H1 (cell line): ENCODE results near the gene DEFB108B. TPM values are rescaled to one million over a fixed set of nuclear protein-coding genes. Genes with fewer than 3 reads are reported as not detected.
"Not testable (repeated sequence)": the region's sequence is repeated elsewhere in the genome, so short reads cannot be mapped to it uniquely, and the experiment has no call there.

Experiments
- CTCF ChIA-PET: fragments of 300-600 bp; sonication (Branson Sonifier 250); formaldehyde crosslinking; loops from one replicate; lab custom pipeline; 2021; ENCODE audit not compliant: partially characterized antibody; lab: Charles Lee
- POLR2A ChIA-PET: fragments of 300-600 bp; sonication (Branson Sonifier 250); formaldehyde crosslinking; loops from one replicate; lab custom pipeline; 2021; ENCODE audit warnings: inconsistent platforms; ENCODE audit not compliant: partially characterized antibody; lab: Charles Lee
- DNase-seq, 2 experiments: peaks; one replicate each; pipeline versions ENCODE4 v3.0.0 to v3.0.0-alpha.2; 2010 to 2022; ENCODE audit warnings: low spot score in 2 of 2, low read depth in 1 of 2, mixed read lengths in 1 of 2
- FAIRE-seq: peaks from 2 replicates; lab custom pipeline; 2011; peaks lifted over from hg19 to GRCh38; lab: Jason Lieb, UNC
- H2AFZ ChIP-seq: 2 replicates; pipeline ENCODE4 v1.8.1; 2012; ENCODE audit warnings: low read length, inconsistent platforms
- H2AK5ac ChIP-seq: 2 replicates; pipeline ENCODE4 v1.6.1; 2013; ENCODE audit warnings: low read depth, low read length
- H2BK120ac ChIP-seq: replicated peaks from 2 replicates; pipeline ENCODE3; 2013; ENCODE audit warnings: low read depth, low read length, inconsistent platforms
- H2BK12ac ChIP-seq: 2 replicates; pipeline ENCODE4 v1.6.1; 2013; ENCODE audit warnings: low read depth, low read length
- H2BK15ac ChIP-seq: 2 replicates; pipeline ENCODE4 v1.6.1; 2013; ENCODE audit warnings: low read length
- H2BK20ac ChIP-seq: 2 replicates; pipeline ENCODE4 v1.6.1; 2013; ENCODE audit warnings: low read length
- H2BK5ac ChIP-seq: 2 replicates; pipeline ENCODE4 v1.6.1; 2013; ENCODE audit warnings: low read depth, low read length
- H3K14ac ChIP-seq: 2 replicates; pipeline ENCODE4 v1.6.1; 2013; ENCODE audit warnings: inconsistent platforms; ENCODE audit not compliant: insufficient read length
- H3K18ac ChIP-seq: 2 replicates; pipeline ENCODE4 v1.6.1; 2013; ENCODE audit warnings: low read length; ENCODE audit errors: extremely low read depth
- H3K23ac ChIP-seq: 2 replicates; pipeline ENCODE4 v1.6.1; 2013; ENCODE audit warnings: inconsistent platforms; ENCODE audit not compliant: insufficient read length
- H3K23me2 ChIP-seq: 2 replicates; pipeline ENCODE4 v1.6.1; 2013; ENCODE audit warnings: low read depth, low read length
- H3K27ac ChIP-seq: 2 replicates; pipeline ENCODE4 v1.6.1; 2011; ENCODE audit warnings: low read depth, low read length, inconsistent platforms
- H3K27me3 ChIP-seq, 4 experiments: replicated peaks in 1 of 4; 1 replicate in 1 of 4; 2 replicates in 3 of 4; pipeline versions ENCODE4 v1.6.1 to v1.8.1; 2011 to 2013; ENCODE audit warnings: low read length in 3 of 4, mild to moderate bottlenecking in 3 of 4, inconsistent platforms in 2 of 4, mixed read lengths in 2 of 4, moderate library complexity in 1 of 4; ENCODE audit not compliant: control insufficient read depth in 3 of 4, insufficient read depth in 3 of 4; ENCODE audit errors: extremely low read depth in 1 of 4
- H3K36me3 ChIP-seq, 4 experiments: 2 replicates each; pipeline versions ENCODE4 v1.6.1 to v1.8.1; 2011 to 2013; ENCODE audit warnings: mild to moderate bottlenecking in 4 of 4, low read length in 3 of 4, moderate library complexity in 2 of 4, control low read depth in 1 of 4, inconsistent platforms in 1 of 4; ENCODE audit not compliant: insufficient read depth in 4 of 4, control insufficient read depth in 2 of 4
- H3K4ac ChIP-seq: replicated peaks from 2 replicates; pipeline ENCODE3; 2013; ENCODE audit warnings: low read length, low read depth, mixed read lengths, inconsistent platforms; ENCODE audit not compliant: insufficient read length
- H3K4me1 ChIP-seq, 4 experiments: replicated peaks in 1 of 4; 1 replicate in 1 of 4; 2 replicates in 3 of 4; pipeline versions ENCODE4 v1.6.1 to v1.8.1; 2011 to 2013; ENCODE audit warnings: low read length in 3 of 4, inconsistent platforms in 2 of 4, mixed read lengths in 1 of 4; ENCODE audit not compliant: insufficient read depth in 4 of 4, control insufficient read depth in 3 of 4
- H3K4me2 ChIP-seq, 2 experiments: 2 replicates each; pipeline versions ENCODE4 v1.6.1 to v1.8.1; 2011 to 2013; ENCODE audit warnings: low read depth in 2 of 2, low read length in 2 of 2, control low read depth in 1 of 2, inconsistent platforms in 1 of 2, mild to moderate bottlenecking in 1 of 2; ENCODE audit not compliant: insufficient read depth in 1 of 2
- H3K4me3 ChIP-seq, 4 experiments: fragments of 200-600, 300-600 bp in 1 of 4; sonication (generic), shearing (Covaris generic), sonication (Bioruptor Twin) in 1 of 4; 2 replicates each; pipeline versions ENCODE4 v1.5.1 to v1.8.1; 2011 to 2016; ENCODE audit warnings: low read length in 4 of 4, low read depth in 3 of 4, control low read depth in 2 of 4, inconsistent platforms in 2 of 4, mild to moderate bottlenecking in 2 of 4, mixed read lengths in 1 of 4, moderate library complexity in 1 of 4; ENCODE audit not compliant: insufficient read depth in 2 of 4; ENCODE audit errors: extremely low read depth in 1 of 4
- H3K56ac ChIP-seq: replicated peaks from 2 replicates; pipeline ENCODE3; 2013; ENCODE audit warnings: low read depth, mild to moderate bottlenecking, mixed read lengths, low read length, inconsistent platforms; ENCODE audit not compliant: insufficient read length
- H3K79me1 ChIP-seq: 2 replicates; pipeline ENCODE4 v1.6.1; 2013; ENCODE audit warnings: low read depth, low read length, control low read depth
- H3K79me2 ChIP-seq, 2 experiments: 2 replicates each; pipeline versions ENCODE4 v1.6.1 to v1.8.1; 2012 to 2013; ENCODE audit warnings: low read length in 2 of 2, mild to moderate bottlenecking in 2 of 2, inconsistent platforms in 1 of 2; ENCODE audit not compliant: insufficient read depth in 2 of 2, control insufficient read depth in 1 of 2
- H3K9ac ChIP-seq, 4 experiments: replicated peaks in 1 of 4; 1 replicate in 1 of 4; 2 replicates in 3 of 4; pipeline versions ENCODE4 v1.6.1 to v1.8.1; 2011 to 2013; ENCODE audit warnings: low read depth in 3 of 4, low read length in 3 of 4, control low read depth in 2 of 4, mild to moderate bottlenecking in 2 of 4, moderate library complexity in 2 of 4, inconsistent platforms in 1 of 4; ENCODE audit errors: extremely low read depth in 1 of 4
- H3K9me3 ChIP-seq, 2 experiments: 2 replicates each; pipeline versions ENCODE4 v1.6.1 to v1.8.1; 2012 to 2013; ENCODE audit warnings: mild to moderate bottlenecking in 2 of 2, moderate library complexity in 2 of 2, control low read depth in 1 of 2, inconsistent platforms in 1 of 2, low read depth in 1 of 2, low read length in 1 of 2, mixed read lengths in 1 of 2; ENCODE audit not compliant: insufficient read depth in 2 of 2
- H4K20me1 ChIP-seq, 2 experiments: replicated peaks in 1 of 2; 2 replicates each; pipeline versions ENCODE3 to v1.8.1; 2011 to 2013; ENCODE audit warnings: inconsistent platforms in 2 of 2, low read length in 2 of 2, mild to moderate bottlenecking in 1 of 2; ENCODE audit not compliant: insufficient read depth in 2 of 2, control insufficient read depth in 1 of 2
- H4K5ac ChIP-seq: 2 replicates; pipeline ENCODE4 v1.6.1; 2013; ENCODE audit warnings: low read length, low read depth, mixed read lengths, inconsistent platforms; ENCODE audit not compliant: insufficient read length
- H4K8ac ChIP-seq: 2 replicates; pipeline ENCODE4 v1.8.0; 2013; ENCODE audit warnings: mild to moderate bottlenecking, moderate library complexity, low read length, inconsistent platforms; ENCODE audit not compliant: insufficient read depth; ENCODE audit errors: extremely low read depth
- H4K91ac ChIP-seq: replicated peaks from 2 replicates; pipeline ENCODE3; 2013; ENCODE audit warnings: low read length, mixed read lengths, inconsistent platforms; ENCODE audit not compliant: insufficient read length
- WGBS, 2 experiments: shearing (Covaris generic) in 1 of 2; methylation state at CpG; one replicate each; pipeline versions ENCODE4 v1.1.6 to v1.1.7; 2013 to 2015; ENCODE audit warnings: low lambda C conversion rate in 2 of 2, mixed read lengths in 2 of 2, inconsistent platforms in 1 of 2, low coverage in 1 of 2, missing lambda C conversion rate in 1 of 2; ENCODE audit not compliant: insufficient replicate concordance in 2 of 2, insufficient coverage in 1 of 2, insufficient read length in 1 of 2; ENCODE audit errors: extremely low coverage in 1 of 2, missing lambda C conversion rate in 1 of 2; 5-methylcytosine and 5-hydroxymethylcytosine counted together
- polyA plus RNA-seq, 7 experiments: library from polyadenylated mRNA; depleted of rRNA in 3 of 7; stranded (reverse) in 5 of 7; unstranded in 2 of 7; fragments of >200 nt in 5 of 7; fragments of 200-250 nt in 2 of 7; gene quantifications; 1 replicate in 5 of 7; 2 replicates in 1 of 7; 4 replicates in 1 of 7; pipeline versions ENCODE4 v1.2.1 to v1.2.3, GENCODE V29; 2011 to 2013; ENCODE audit warnings: missing spikeins in 2 of 7, mixed read lengths in 2 of 7
- total RNA-seq: library from RNA; stranded (reverse); fragmentation: NEBNext Ultra II Directional; extraction: Animal tissue kit (Norgen Biotek cat#: 25700); gene quantifications from 2 replicates; pipeline ENCODE4 v1.2.1, GENCODE V29; 2021

DEFB108B gene
- total and polyA plus RNA-seq, 2 of the 8 experiments (the other 6 are each of a cell fraction or from before 2014, with no cell fraction given) = not detected

DNA sequence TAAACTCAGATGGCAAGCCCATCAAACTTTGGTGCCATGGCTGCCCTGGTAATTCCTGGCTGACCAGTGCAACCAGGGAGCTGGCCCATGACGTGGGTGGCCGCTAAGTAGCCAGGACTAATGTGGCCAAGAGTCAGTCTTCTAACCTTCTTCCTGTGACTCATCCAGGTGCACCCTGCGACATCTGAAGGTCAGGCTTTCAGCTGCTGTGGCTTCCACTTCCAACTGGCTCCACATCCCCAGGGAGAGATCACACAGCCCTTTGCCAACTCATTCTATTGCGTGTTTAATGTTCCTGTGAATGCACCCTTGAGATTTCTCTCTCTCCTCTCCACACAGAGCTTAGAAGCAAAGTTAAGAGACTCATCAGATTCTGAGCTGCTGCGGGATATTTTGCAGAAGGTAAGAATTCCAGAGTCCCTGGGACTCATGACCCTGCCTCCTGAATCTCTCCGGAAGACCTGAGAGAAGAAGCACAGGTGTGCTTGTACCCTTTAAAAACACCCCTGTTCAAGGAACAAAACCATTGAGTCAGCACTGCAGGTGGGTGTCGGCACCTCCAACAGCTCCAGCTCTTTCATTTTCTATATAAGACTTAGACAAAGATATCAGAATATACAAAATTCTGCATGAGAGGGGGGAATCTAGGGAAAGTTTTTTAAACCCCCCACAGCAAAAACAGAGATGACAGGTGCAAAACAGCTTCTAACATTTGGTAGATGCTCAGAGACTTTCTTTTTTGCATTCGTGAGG, 43.4 kb upstream of the DEFB108B start:
- H3K27me3 ChIP-seq, H3K23me2 ChIP-seq, H3K9ac ChIP-seq, H3K79me1 ChIP-seq, H4K20me1 ChIP-seq, H3K4me1 ChIP-seq, H3K9me3 ChIP-seq, H4K5ac ChIP-seq, H2BK20ac ChIP-seq, H4K8ac ChIP-seq, H2AK5ac ChIP-seq, H2BK120ac ChIP-seq, H3K27ac ChIP-seq, FAIRE-seq, H2BK15ac ChIP-seq, H3K4me2 ChIP-seq, H2AFZ ChIP-seq, H3K14ac ChIP-seq, DNase-seq, H3K4ac ChIP-seq, H3K79me2 ChIP-seq, CTCF ChIA-PET, H2BK5ac ChIP-seq, H3K4me3 ChIP-seq, POLR2A ChIA-PET, H2BK12ac ChIP-seq, H3K18ac ChIP-seq, H3K56ac ChIP-seq, H4K91ac ChIP-seq, H3K36me3 ChIP-seq, H3K23ac ChIP-seq: not testable (repeated sequence)
- 83% methylated on average over 8 of the region's 8 CpGs; no CpG with 5 or more reads in 1 of the 2 experiments for WGBS, 2 experiments

DNA sequence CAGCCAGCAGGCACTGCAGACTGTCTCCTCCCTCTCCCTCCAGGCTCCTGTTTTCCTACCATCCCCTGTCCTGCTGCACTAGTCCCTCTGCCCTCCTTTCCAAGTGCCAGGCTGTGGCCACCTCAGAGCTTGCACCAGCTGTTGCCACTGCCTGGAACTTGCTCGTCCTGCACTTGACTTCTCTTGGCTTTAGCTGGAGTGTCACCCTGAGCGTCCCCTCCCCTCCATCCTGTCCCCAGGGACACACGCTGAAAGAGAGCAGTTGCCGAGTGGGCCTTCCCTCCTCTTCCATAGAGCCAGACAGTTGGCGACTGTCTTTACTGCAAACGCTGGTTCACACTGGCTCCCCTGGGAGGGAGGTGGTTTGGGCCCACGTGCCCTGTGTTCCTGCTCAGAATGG, 41.9 kb upstream of the DEFB108B start:
- H3K23ac ChIP-seq, H3K79me2 ChIP-seq, H2BK12ac ChIP-seq, H2AK5ac ChIP-seq, H4K91ac ChIP-seq, H2BK120ac ChIP-seq, H3K27ac ChIP-seq, H2AFZ ChIP-seq, POLR2A ChIA-PET, H3K79me1 ChIP-seq, H3K18ac ChIP-seq, H3K23me2 ChIP-seq, H4K20me1 ChIP-seq, H4K8ac ChIP-seq, H2BK5ac ChIP-seq, FAIRE-seq, H4K5ac ChIP-seq, H3K9me3 ChIP-seq, H3K56ac ChIP-seq, H3K4ac ChIP-seq, H3K27me3 ChIP-seq, H3K14ac ChIP-seq, H2BK15ac ChIP-seq, H3K4me1 ChIP-seq, H3K4me2 ChIP-seq, H3K9ac ChIP-seq, H3K4me3 ChIP-seq, DNase-seq, H3K36me3 ChIP-seq, H2BK20ac ChIP-seq: not testable (repeated sequence)
- CTCF ChIA-PET = interaction anchor here (0.6 to 1.0 kb wide), 2 partner anchors 10 to 657 kb away, joined by 3 read pairs; no protein-coding TSS in a partner anchor
- WGBS, 2 experiments = 68% methylated on average over 7 of the region's 7 CpGs; no CpG with 5 or more reads in 1 of the 2 experiments
